SU-DHL-6 (cell line): ENCODE results near the gene RNF187.

Experiments used
- H2AFZ ChIP-seq: fragments of 200-600 bp; sonication (generic); 2 replicates; pipeline ENCODE4 v1.6.1; 2014; ENCODE audit warnings: low read depth, mild to moderate bottlenecking, moderate library complexity, mixed read lengths, antibody characterized with exemption, low read length; ENCODE audit not compliant: severe bottlenecking
- H3F3A ChIP-seq: fragments of 200-600 bp; shearing (Covaris generic); 2 replicates; pipeline ENCODE4 v1.6.0; 2016; ENCODE audit warnings: antibody characterized with exemption, mild to moderate bottlenecking; ENCODE audit not compliant: insufficient read depth
- H3K27ac ChIP-seq: fragments of 200-600 bp; sonication (generic); 2 replicates; pipeline ENCODE4 v1.5.1; 2016; ENCODE audit warnings: low read depth, mild to moderate bottlenecking, low read length, moderate library complexity, mixed read lengths
- H3K27me3 ChIP-seq: fragments of 200-600 bp; sonication (generic), shearing (Covaris generic); 2 replicates; pipeline ENCODE4 v1.6.0; 2014; ENCODE audit warnings: mild to moderate bottlenecking, low read length
- H3K36me3 ChIP-seq: fragments of 200-600 bp; sonication (generic); 2 replicates; pipeline ENCODE4 v1.6.1; 2014; ENCODE audit warnings: mild to moderate bottlenecking, low read length, mixed read lengths
- H3K4me2 ChIP-seq: fragments of 300-600, 200-600 bp; shearing (Covaris generic), sonication (generic); 2 replicates; pipeline ENCODE4 v1.6.0; 2014; ENCODE audit warnings: low read length, low read depth, mild to moderate bottlenecking; ENCODE audit not compliant: poor library complexity, severe bottlenecking
- H3K4me3 ChIP-seq: fragments of 200-600 bp; sonication (generic); 2 replicates; pipeline ENCODE4 v1.5.1; 2014; ENCODE audit warnings: antibody characterized with exemption, low read length, mild to moderate bottlenecking, mixed read lengths; ENCODE audit not compliant: insufficient read depth, poor library complexity, severe bottlenecking
- H3K79me2 ChIP-seq: fragments of 200-600 bp; sonication (generic); 2 replicates; pipeline ENCODE4 v1.6.1; 2014; ENCODE audit warnings: mild to moderate bottlenecking, low read length, moderate library complexity; ENCODE audit not compliant: insufficient read depth
- H3K9ac ChIP-seq: fragments of 200-600 bp; sonication (generic); 2 replicates; pipeline ENCODE4 v1.7.0; 2014; ENCODE audit warnings: mild to moderate bottlenecking, low read length
- H3K9me2 ChIP-seq: fragments of 200-600 bp; sonication (generic); replicated peaks from 2 replicates; pipeline ENCODE4 v1.6.1; 2014; ENCODE audit warnings: low read length; ENCODE audit not compliant: insufficient read depth
- H3K9me3 ChIP-seq: fragments of 200-600 bp; sonication (generic); 2 replicates; pipeline ENCODE4 v1.6.1; 2014; ENCODE audit warnings: low read length, mixed read lengths; ENCODE audit not compliant: insufficient read depth
- H4K20me1 ChIP-seq: fragments of 200-600 bp; sonication (generic); 2 replicates; pipeline ENCODE4 v1.6.1; 2014; ENCODE audit warnings: low read depth, mild to moderate bottlenecking, antibody characterized with exemption, low read length, moderate library complexity, mixed read lengths
- CTCF ChIP-seq: fragments of 200-600 bp; sonication (generic); IDR thresholded peaks from one replicate; pipeline ENCODE4 v1.5.1; 2017; ENCODE audit warnings: antibody characterized with exemption, mild to moderate bottlenecking, low read length, moderate library complexity; ENCODE audit not compliant: insufficient read depth, poor library complexity, severe bottlenecking
- EZH2phosphoT487 ChIP-seq: fragments of 200-600 bp; sonication (generic), shearing (Covaris generic); conservative IDR thresholded peaks from 2 replicates; pipeline ENCODE4 v1.6.1; 2018; ENCODE audit warnings: mild to moderate bottlenecking, antibody characterized with exemption, low read length, moderate library complexity, mixed read lengths

Gene RNF187

GRCh38 chr1:228517655-228518054 lies 30.5 kb downstream of the RNF187 start:
- no peaks in the 10 kb centered on the region for H3F3A ChIP-seq
- no peak overlapping the region for H3K9ac ChIP-seq
- no peaks in the 10 kb centered on the region for H4K20me1 ChIP-seq
- H3K9me2 ChIP-seq, result no peaks in the 10 kb centered on the region
- H3K27me3 ChIP-seq, result no peaks in the 10 kb centered on the region
- no peak overlapping the region for H3K4me3 ChIP-seq
- no peaks in the 10 kb centered on the region for H3K79me2 ChIP-seq
- H3K9me3 ChIP-seq, result no peaks in the 10 kb centered on the region
- H3K4me2 ChIP-seq, result no peak overlapping the region
- TF ChIP-seq EZH2phosphoT487, result no peak
- TF ChIP-seq CTCF, result no peak
- no peak overlapping the region for H3K27ac ChIP-seq
- no peak overlapping the region for H2AFZ ChIP-seq
- no peaks in the 10 kb centered on the region for H3K36me3 ChIP-seq

GRCh38 chr1:228527596-228527995 lies 40.4 kb downstream of the RNF187 start:
- TF ChIP-seq EZH2phosphoT487 (no peak), CTCF (no peak)

DNA sequence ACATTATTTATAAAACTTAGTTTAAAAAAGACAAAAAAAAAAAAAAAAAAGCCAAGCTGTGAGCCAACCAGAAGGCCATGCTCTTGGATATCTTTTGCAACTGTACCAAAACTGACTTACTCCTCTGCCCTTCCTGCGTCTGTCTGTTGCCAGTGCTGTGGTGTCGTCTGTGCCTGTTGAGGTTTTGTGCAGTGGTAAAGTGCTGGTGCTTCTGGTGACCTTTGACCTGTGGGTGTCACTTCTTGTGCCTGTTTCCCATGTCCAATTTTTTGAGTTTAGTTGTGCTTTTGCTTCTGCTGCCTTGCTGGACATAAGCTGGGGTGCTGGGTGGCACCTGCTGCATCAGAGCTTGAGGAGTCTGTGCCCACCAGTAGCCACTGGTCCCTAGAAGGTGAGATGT lies 41.4 kb downstream of the RNF187 start:
- H3K9ac ChIP-seq, result no peak overlapping the region

More at GRCh38 chr1:228527596-228527995, 40.4 kb downstream of the RNF187 start:
- no peak overlapping the region for H3K4me2 ChIP-seq
- H4K20me1 ChIP-seq, result no peaks in the 10 kb centered on the region
- no peak overlapping the region for H3K9ac ChIP-seq
- no peaks in the 10 kb centered on the region for H3K27me3 ChIP-seq
- no peaks in the 10 kb centered on the region for H3K9me3 ChIP-seq
- no peaks in the 10 kb centered on the region for H3K9me2 ChIP-seq
- no peak overlapping the region for H3K4me3 ChIP-seq
- no peak overlapping the region for H3K27ac ChIP-seq
- H3F3A ChIP-seq, result no peaks in the 10 kb centered on the region
- no peak overlapping the region for H2AFZ ChIP-seq
- H3K79me2 ChIP-seq, result no peaks in the 10 kb centered on the region
- H3K36me3 ChIP-seq, result no peaks in the 10 kb centered on the region

More for the DNA sequence above, 41.4 kb downstream of the RNF187 start:
- no peak overlapping the region for H3K27ac ChIP-seq
- H3F3A ChIP-seq, result no peaks in the 10 kb centered on the region
- H3K79me2 ChIP-seq, result no peaks in the 10 kb centered on the region
- no peak overlapping the region for H2AFZ ChIP-seq
- no peak overlapping the region for H3K4me2 ChIP-seq
- no peak for TF ChIP-seq EZH2phosphoT487
- TF ChIP-seq CTCF, result no peak
- H3K36me3 ChIP-seq, result no peaks in the 10 kb centered on the region
- no peak overlapping the region for H3K4me3 ChIP-seq
- no peaks in the 10 kb centered on the region for H3K9me3 ChIP-seq
- no peaks in the 10 kb centered on the region for H4K20me1 ChIP-seq
- H3K9me2 ChIP-seq, result no peaks in the 10 kb centered on the region
- H3K27me3 ChIP-seq, result no peaks in the 10 kb centered on the region
